Liver (tissue), 9 donors: ENCODE data around the gene AADACL4. TPM values are rescaled to one million over a fixed set of nuclear protein-coding genes. Genes with fewer than 3 reads are reported as not detected.

ENCODE experiments used
- DNase-seq: peaks from one replicate; pipeline ENCODE4 v3.0.0-alpha.2; 2017; ENCODE audit warnings: low spot score
- H3K27ac ChIP-seq, 2 donors: one replicate each; pipeline ENCODE4 v1.7.0; 2013; ENCODE audit warnings: inconsistent platforms in 2 of 2, low read length in 2 of 2, control low read depth in 1 of 2, low read depth in 1 of 2, mild to moderate bottlenecking in 1 of 2
- H3K27me3 ChIP-seq, 4 donors: one replicate each; pipeline versions ENCODE4 v1.6.1 to v1.7.0; 2013; ENCODE audit warnings: low read length in 3 of 4, inconsistent platforms in 1 of 4, mild to moderate bottlenecking in 1 of 4, moderate library complexity in 1 of 4; ENCODE audit not compliant: control insufficient read depth in 4 of 4, insufficient read depth in 4 of 4
- H3K36me3 ChIP-seq, 4 donors: one replicate each; pipeline versions ENCODE4 v1.6.1 to v1.7.0; 2013; ENCODE audit warnings: low read length in 3 of 4, mild to moderate bottlenecking in 3 of 4, low read depth in 1 of 4, moderate library complexity in 1 of 4; ENCODE audit not compliant: control insufficient read depth in 4 of 4, insufficient read depth in 3 of 4
- H3K4me1 ChIP-seq, 4 donors: one replicate each; pipeline versions ENCODE4 v1.6.1 to v1.7.0; 2013; ENCODE audit warnings: low read length in 3 of 4, mild to moderate bottlenecking in 3 of 4, moderate library complexity in 1 of 4; ENCODE audit not compliant: control insufficient read depth in 4 of 4, insufficient read depth in 4 of 4
- H3K4me3 ChIP-seq, 3 donors: one replicate each; pipeline versions ENCODE4 v1.6.1 to v1.7.0; 2013; ENCODE audit warnings: low read length in 3 of 3, control low read depth in 1 of 3, low read depth in 1 of 3, mild to moderate bottlenecking in 1 of 3
- H3K9ac ChIP-seq, 2 donors: one replicate each; pipeline ENCODE4 v1.7.0; 2013; ENCODE audit warnings: low read length in 2 of 2, mild to moderate bottlenecking in 2 of 2, moderate library complexity in 2 of 2, control low read depth in 1 of 2, low read depth in 1 of 2
- H3K9me3 ChIP-seq, 4 donors: one replicate each; pipeline versions ENCODE4 v1.6.1 to v1.7.0; 2013; ENCODE audit warnings: low read length in 3 of 4; ENCODE audit not compliant: control insufficient read depth in 4 of 4
- ATF3 ChIP-seq: IDR thresholded peaks from 2 replicates; pipeline ENCODE4 v1.6.1; 2016; ENCODE audit warnings: antibody characterized with exemption
- CTCF ChIP-seq: fragments of 150-350 bp; IDR thresholded peaks from 2 replicates; pipeline ENCODE4 v1.5.1; 2017; ENCODE audit warnings: improper control_type of control experiment, low read depth, low read length; ENCODE audit not compliant: missing input control
- EGR1 ChIP-seq, 2 donors: IDR thresholded peaks; 2 replicates each; pipeline ENCODE4 v1.6.1; 2016 to 2018; ENCODE audit warnings: antibody characterized with exemption in 2 of 2, low read depth in 2 of 2
- FOXA2 ChIP-seq: IDR thresholded peaks from 2 replicates; pipeline ENCODE4 v1.6.1; 2016; ENCODE audit warnings: antibody characterized with exemption
- GABPA ChIP-seq, 2 donors: IDR thresholded peaks in 1 of 2; conservative IDR thresholded peaks in 1 of 2; 2 replicates each; pipeline ENCODE4 v1.6.1; 2016; ENCODE audit warnings: antibody characterized with exemption in 2 of 2, mild to moderate bottlenecking in 1 of 2, moderate library complexity in 1 of 2
- HNF4A ChIP-seq, 2 donors: conservative IDR thresholded peaks; 2 replicates each; pipeline ENCODE4 v1.6.1; 2016; ENCODE audit warnings: antibody characterized with exemption in 2 of 2, mild to moderate bottlenecking in 2 of 2
- HNF4G ChIP-seq: IDR thresholded peaks from 2 replicates; pipeline ENCODE4 v1.6.1; 2016; ENCODE audit warnings: antibody characterized with exemption
- JUND ChIP-seq, 2 donors: IDR thresholded peaks; 2 replicates each; pipeline ENCODE4 v1.6.1; 2016; ENCODE audit warnings: antibody characterized with exemption in 2 of 2
- MAX ChIP-seq: IDR thresholded peaks from 2 replicates; pipeline ENCODE4 v1.6.1; 2016; ENCODE audit warnings: antibody characterized with exemption
- RAD21 ChIP-seq, 2 donors: IDR thresholded peaks; 2 replicates each; pipeline ENCODE4 v1.6.1; 2016; ENCODE audit warnings: antibody characterized with exemption in 2 of 2, mild to moderate bottlenecking in 2 of 2
- REST ChIP-seq: IDR thresholded peaks from 2 replicates; pipeline ENCODE4 v1.6.1; 2016; ENCODE audit warnings: antibody characterized with exemption, mild to moderate bottlenecking
- RXRA ChIP-seq, 2 donors: IDR thresholded peaks; 2 replicates each; pipeline ENCODE4 v1.6.1; 2017 to 2018; ENCODE audit warnings: antibody characterized with exemption in 2 of 2, mild to moderate bottlenecking in 1 of 2
- SP1 ChIP-seq: IDR thresholded peaks from 2 replicates; pipeline ENCODE4 v1.6.1; 2018; ENCODE audit warnings: antibody characterized with exemption, mild to moderate bottlenecking
- TAF1 ChIP-seq: conservative IDR thresholded peaks from 2 replicates; pipeline ENCODE4 v1.6.1; 2016; ENCODE audit warnings: antibody characterized with exemption, mild to moderate bottlenecking
- YY1 ChIP-seq: IDR thresholded peaks from 2 replicates; pipeline ENCODE4 v1.6.1; 2016; ENCODE audit warnings: antibody characterized with exemption, mild to moderate bottlenecking
- ZBTB33 ChIP-seq: IDR thresholded peaks from 2 replicates; pipeline ENCODE4 v1.6.1; 2016; ENCODE audit warnings: antibody characterized with exemption
- WGBS: extraction: QIAGEN DNeasy Blood & Tissue Kit; methylation state at CpG from one replicate; pipeline ENCODE4 v1.1.7; 2013; 5-methylcytosine and 5-hydroxymethylcytosine counted together
- polyA plus RNA-seq, 2 donors: library from polyadenylated mRNA; stranded (reverse) in 1 of 2; unstranded in 1 of 2; fragments of 200-250 nt in 1 of 2; fragments of >200 nt in 1 of 2; fragmentation: Nextera tagmentation in 1 of 2; extraction: Ambion mirVana in 1 of 2; gene quantifications; one replicate each; pipeline versions ENCODE4 v1.2.1 to v1.2.3, GENCODE V29; 2013 to 2015
- total RNA-seq, 2 donors: library from RNA; depleted of rRNA; stranded (reverse); fragments of >200 nt; gene quantifications; one replicate each; pipeline ENCODE4 v1.2.3, GENCODE V29; 2014
- donor health status: healthy.
- donor health status: healthy.
- donor health status: healthy.
- donor health status: healthy.
- donor health status: healthy.

Gene AADACL4
- total and polyA plus RNA-seq, 4 donors = not detected

- DNase-seq = no peak
- no peak for TF ChIP-seq GABPA (IDR thresholded peaks at IDR 0.05 in 1 of 2, conservative IDR thresholded peaks at IDR 0.05 in 1 of 2)
- TF ChIP-seq TAF1 = no peak
- TF ChIP-seq CTCF = no peak
- peak; percentile 31 for TF ChIP-seq REST
- TF ChIP-seq RXRA (IDR thresholded peaks at IDR 0.05) = peak in 1 of 2 donors; percentile 19
- H3K4me3 ChIP-seq = peak overlapping the region; percentile 85 to 97 (median 90)
- peaks cover 0 to 18% (median 9%) of the 10 kb centered on the region in 4 donors for H3K36me3 ChIP-seq
- no peaks in the 10 kb centered on the region for H3K27me3 ChIP-seq
- peaks cover 8 to 47% (median 35%) of the 10 kb centered on the region in 4 donors for H3K4me1 ChIP-seq
- H3K9ac ChIP-seq = peak overlapping the region; percentile 94 to 100
- peak overlapping the region; percentile 99 for H3K27ac ChIP-seq
- no peaks in the 10 kb centered on the region for H3K9me3 ChIP-seq
- 6% methylated on average over 12 of the region's 12 CpGs for WGBS
Observed at GRCh38 chr1:12615159-12615864, 28.6 kb upstream of the AADACL4 start.

- Histone ChIP-seq H3K27me3 (no peaks in the 10 kb centered on the region), H3K4me3 (peak overlapping the region; percentile 85 to 97 (median 90)), H3K9ac (peak overlapping the region; percentile 94 to 100), H3K27ac (peak overlapping the region; percentile 99), H3K9me3 (no peaks in the 10 kb centered on the region), H3K36me3 (peaks cover 0 to 17% (median 7%) of the 10 kb centered on the region in 4 donors), H3K4me1 (peaks cover 8 to 47% (median 32%) of the 10 kb centered on the region in 4 donors)
- 8% methylated on average over 17 of the region's 17 CpGs for WGBS
- DNase-seq = peak; percentile 52
- TF ChIP-seq HNF4A (conservative IDR thresholded peaks at IDR 0.05) (peak; percentile 95 to 97), ZBTB33 (peak; percentile 78), SP1 (peak; percentile 87), MAX (peak; percentile 80), REST (peak; percentile 78), GABPA (IDR thresholded peaks at IDR 0.05 in 1 of 2, conservative IDR thresholded peaks at IDR 0.05 in 1 of 2) (no peak), TAF1 (peak; percentile 87), EGR1 (IDR thresholded peaks at IDR 0.05; ENCODE audit: low read depth in 2 of 2) (peak in 1 of 2 donors; percentile 73), RXRA (IDR thresholded peaks at IDR 0.05) (peak; percentile 85 to 96), JUND (IDR thresholded peaks at IDR 0.05) (peak in 1 of 2 donors; percentile 88), YY1 (peak; percentile 62), HNF4G (peak; percentile 92), FOXA2 (peak; percentile 98), ATF3 (no peak), RAD21 (IDR thresholded peaks at IDR 0.05) (peak in 1 of 2 donors; percentile 60)
Observed at GRCh38 chr1:12615865-12616708, 27.8 kb upstream of the AADACL4 start.
